Astrocyte (in vitro differentiated cells and primary cell): ENCODE results near the gene FHL3.

Experiments used
- EZH2 ChIP-seq: IDR thresholded peaks from 2 replicates; pipeline ENCODE4 v1.6.1; 2012; ENCODE audit warnings: mild to moderate bottlenecking, low read length, inconsistent platforms; ENCODE audit not compliant: insufficient read depth
- TF ChIP-seq, protein P1 (sequence below): IDR thresholded peaks from 2 replicates; pipeline ENCODE4 v1.5.1; 2011; ENCODE audit warnings: low read depth, mild to moderate bottlenecking, inconsistent platforms, low read length, moderate library complexity; ENCODE audit not compliant: insufficient read depth

GRCh38 chr1:38030596-38031512, 25.5 kb upstream of the FHL3 start:
- TF ChIP-seq, protein P1, sequence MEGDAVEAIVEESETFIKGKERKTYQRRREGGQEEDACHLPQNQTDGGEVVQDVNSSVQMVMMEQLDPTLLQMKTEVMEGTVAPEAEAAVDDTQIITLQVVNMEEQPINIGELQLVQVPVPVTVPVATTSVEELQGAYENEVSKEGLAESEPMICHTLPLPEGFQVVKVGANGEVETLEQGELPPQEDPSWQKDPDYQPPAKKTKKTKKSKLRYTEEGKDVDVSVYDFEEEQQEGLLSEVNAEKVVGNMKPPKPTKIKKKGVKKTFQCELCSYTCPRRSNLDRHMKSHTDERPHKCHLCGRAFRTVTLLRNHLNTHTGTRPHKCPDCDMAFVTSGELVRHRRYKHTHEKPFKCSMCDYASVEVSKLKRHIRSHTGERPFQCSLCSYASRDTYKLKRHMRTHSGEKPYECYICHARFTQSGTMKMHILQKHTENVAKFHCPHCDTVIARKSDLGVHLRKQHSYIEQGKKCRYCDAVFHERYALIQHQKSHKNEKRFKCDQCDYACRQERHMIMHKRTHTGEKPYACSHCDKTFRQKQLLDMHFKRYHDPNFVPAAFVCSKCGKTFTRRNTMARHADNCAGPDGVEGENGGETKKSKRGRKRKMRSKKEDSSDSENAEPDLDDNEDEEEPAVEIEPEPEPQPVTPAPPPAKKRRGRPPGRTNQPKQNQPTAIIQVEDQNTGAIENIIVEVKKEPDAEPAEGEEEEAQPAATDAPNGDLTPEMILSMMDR = no peak
- TF ChIP-seq EZH2 = no peak
